GM19395 (cell line): ENCODE measurements around the gene PRXL2B.
"Not testable (repeated sequence)": the region's sequence is repeated elsewhere in the genome, so short reads cannot be mapped to it uniquely, and the experiment has no call there.

Experiments used
- ATAC-seq: cut with Tn5 transposase; IDR thresholded peaks from one replicate; pipeline ENCODE4 v1.9.1; 2021; ENCODE audit warnings: mild to moderate bottlenecking, moderate library complexity; ENCODE audit not compliant: unreplicated experiment

The PRXL2B gene

GRCh38 chr1:2564006-2564814, 22.4 kb upstream of the PRXL2B start:
- ATAC-seq = no peak

- no peak for ATAC-seq
These were observed 21.7 kb upstream of the PRXL2B start for GRCh38 chr1:2564815-2565374.

GRCh38 chr1:2566101-2567045, 20.2 kb upstream of the PRXL2B start:
- no peak for ATAC-seq

- no peak for ATAC-seq
These were observed 19.4 kb upstream of the PRXL2B start for GRCh38 chr1:2567083-2567679.

- ATAC-seq = not testable (repeated sequence)
These were observed 18.3 kb upstream of the PRXL2B start for GRCh38 chr1:2568187-2568816.

- ATAC-seq = no peak
These were observed 17.5 kb upstream of the PRXL2B start for GRCh38 chr1:2569060-2569459.

- ATAC-seq = not testable (repeated sequence)
These were observed 16.9 kb upstream of the PRXL2B start for GRCh38 chr1:2569703-2570102.

GRCh38 chr1:2570332-2570731, 16.2 kb upstream of the PRXL2B start:
- ATAC-seq = no peak

- no peak for ATAC-seq
These were observed 15.2 kb upstream of the PRXL2B start for GRCh38 chr1:2571348-2571747.

- no peak for ATAC-seq
These were observed 13.2 kb upstream of the PRXL2B start for GRCh38 chr1:2573250-2573920.

- no peak for ATAC-seq
These were observed 12.2 kb upstream of the PRXL2B start for GRCh38 chr1:2574350-2574749.

- ATAC-seq = no peak
These were observed 10.5 kb upstream of the PRXL2B start for GRCh38 chr1:2575801-2576663.

GRCh38 chr1:2577565-2578075, 9.0 kb upstream of the PRXL2B start:
- ATAC-seq = peak; percentile 37

- ATAC-seq = no peak
These were observed 7.8 kb upstream of the PRXL2B start for GRCh38 chr1:2578758-2579118.

- ATAC-seq = no peak
These were observed 5.9 kb upstream of the PRXL2B start for GRCh38 chr1:2580691-2581090.

- no peak for ATAC-seq
These were observed 4.2 kb upstream of the PRXL2B start for GRCh38 chr1:2582391-2582790.

- ATAC-seq = no peak
These were observed 3.2 kb upstream of the PRXL2B start for GRCh38 chr1:2583331-2583791.

- no peak for ATAC-seq
These were observed 2.7 kb upstream of the PRXL2B start for GRCh38 chr1:2583871-2584351.
